ENCODE results near the gene TCOF1. TPM values are rescaled to one million over a fixed set of nuclear protein-coding genes. Genes with fewer than 3 reads are reported as not detected.

TCOF1 gene
- total RNA-seq, 1 donor = 21.7 TPM

GRCh38 chr5:150384701-150385100 lies 27.2 kb downstream of the TCOF1 start:
- H3K9me3 ChIP-seq (ENCODE audit: low read depth, low read length) = no peaks in the 10 kb centered on the region
- H3K4me1 ChIP-seq (ENCODE audit: insufficient read depth, low read length) = no peaks in the 10 kb centered on the region
- no peak overlapping the region for H3K4me3 ChIP-seq (ENCODE audit: low read length)
- no peaks in the 10 kb centered on the region for H3K27me3 ChIP-seq (ENCODE audit: insufficient read depth, low read length)

GRCh38 chr5:150386024-150386855 lies 28.7 kb downstream of the TCOF1 start:
- Histone ChIP-seq H3K4me1 (ENCODE audit: insufficient read depth, low read length) (no peaks in the 10 kb centered on the region), H3K4me3 (ENCODE audit: low read length) (no peak overlapping the region), H3K9me3 (ENCODE audit: low read depth, low read length) (no peaks in the 10 kb centered on the region), H3K27me3 (ENCODE audit: insufficient read depth, low read length) (no peaks in the 10 kb centered on the region)

GRCh38 chr5:150389531-150390266 lies 32.2 kb downstream of the TCOF1 start:
- no peaks in the 10 kb centered on the region for H3K27me3 ChIP-seq (ENCODE audit: insufficient read depth, low read length)
- no peaks in the 10 kb centered on the region for H3K9me3 ChIP-seq (ENCODE audit: low read depth, low read length)
- no peak overlapping the region for H3K4me3 ChIP-seq (ENCODE audit: low read length)
- H3K4me1 ChIP-seq (ENCODE audit: insufficient read depth, low read length) = no peaks in the 10 kb centered on the region

GRCh38 chr5:150391064-150391834 lies 33.8 kb downstream of the TCOF1 start:
- no peaks in the 10 kb centered on the region for H3K4me1 ChIP-seq (ENCODE audit: insufficient read depth, low read length)
- H3K4me3 ChIP-seq (ENCODE audit: low read length) = no peak overlapping the region
- H3K9me3 ChIP-seq (ENCODE audit: low read depth, low read length) = no peaks in the 10 kb centered on the region
- H3K27me3 ChIP-seq (ENCODE audit: insufficient read depth, low read length) = no peaks in the 10 kb centered on the region

- Histone ChIP-seq H3K4me1 (ENCODE audit: insufficient read depth, low read length) (no peaks in the 10 kb centered on the region), H3K4me3 (ENCODE audit: low read length) (no peak overlapping the region)
Measured at GRCh38 chr5:150391986-150392385, 34.5 kb downstream of the TCOF1 start.

GRCh38 chr5:150392680-150393079 lies 35.2 kb downstream of the TCOF1 start:
- no peaks in the 10 kb centered on the region for H3K9me3 ChIP-seq (ENCODE audit: low read depth, low read length)
- no peak overlapping the region for H3K4me3 ChIP-seq (ENCODE audit: low read length)
- H3K4me1 ChIP-seq (ENCODE audit: insufficient read depth, low read length) = no peaks in the 10 kb centered on the region
- H3K27me3 ChIP-seq (ENCODE audit: insufficient read depth, low read length) = no peaks in the 10 kb centered on the region

More at GRCh38 chr5:150391986-150392385, 34.5 kb downstream of the TCOF1 start:
- H3K9me3 ChIP-seq (ENCODE audit: low read depth, low read length) = no peaks in the 10 kb centered on the region
- H3K27me3 ChIP-seq (ENCODE audit: insufficient read depth, low read length) = no peaks in the 10 kb centered on the region

GRCh38 chr5:150393096-150393645 lies 35.7 kb downstream of the TCOF1 start:
- no peaks in the 10 kb centered on the region for H3K4me1 ChIP-seq (ENCODE audit: insufficient read depth, low read length)
- no peaks in the 10 kb centered on the region for H3K27me3 ChIP-seq (ENCODE audit: insufficient read depth, low read length)
- H3K4me3 ChIP-seq (ENCODE audit: low read length) = no peak overlapping the region
- H3K9me3 ChIP-seq (ENCODE audit: low read depth, low read length) = no peaks in the 10 kb centered on the region

- Histone ChIP-seq H3K4me1 (ENCODE audit: insufficient read depth, low read length) (no peaks in the 10 kb centered on the region), H3K9me3 (ENCODE audit: low read depth, low read length) (no peaks in the 10 kb centered on the region), H3K4me3 (ENCODE audit: low read length) (no peak overlapping the region), H3K27me3 (ENCODE audit: insufficient read depth, low read length) (no peaks in the 10 kb centered on the region)
Measured at GRCh38 chr5:150394131-150394530, 36.6 kb downstream of the TCOF1 start.

- H3K27me3 ChIP-seq (ENCODE audit: insufficient read depth, low read length) = no peaks in the 10 kb centered on the region
- no peak overlapping the region for H3K4me3 ChIP-seq (ENCODE audit: low read length)
- H3K4me1 ChIP-seq (ENCODE audit: insufficient read depth, low read length) = no peaks in the 10 kb centered on the region
- H3K9me3 ChIP-seq (ENCODE audit: low read depth, low read length) = no peaks in the 10 kb centered on the region
Measured at GRCh38 chr5:150394912-150395687, 37.6 kb downstream of the TCOF1 start.

GRCh38 chr5:150395688-150395975 lies 38.1 kb downstream of the TCOF1 start:
- Histone ChIP-seq H3K27me3 (ENCODE audit: insufficient read depth, low read length) (no peaks in the 10 kb centered on the region), H3K9me3 (ENCODE audit: low read depth, low read length) (no peaks in the 10 kb centered on the region), H3K4me1 (ENCODE audit: insufficient read depth, low read length) (no peaks in the 10 kb centered on the region)

GRCh38 chr5:150396267-150396666 lies 38.8 kb downstream of the TCOF1 start:
- Histone ChIP-seq H3K27me3 (ENCODE audit: insufficient read depth, low read length) (no peaks in the 10 kb centered on the region), H3K9me3 (ENCODE audit: low read depth, low read length) (no peaks in the 10 kb centered on the region), H3K4me3 (ENCODE audit: low read length) (no peak overlapping the region), H3K4me1 (ENCODE audit: insufficient read depth, low read length) (no peaks in the 10 kb centered on the region)

More at GRCh38 chr5:150395688-150395975, 38.1 kb downstream of the TCOF1 start:
- no peak overlapping the region for H3K4me3 ChIP-seq (ENCODE audit: low read length)

GRCh38 chr5:150397146-150397781 lies 39.8 kb downstream of the TCOF1 start:
- Histone ChIP-seq H3K9me3 (ENCODE audit: low read depth, low read length) (no peaks in the 10 kb centered on the region), H3K4me1 (ENCODE audit: insufficient read depth, low read length) (no peaks in the 10 kb centered on the region), H3K4me3 (ENCODE audit: low read length) (no peak overlapping the region), H3K27me3 (ENCODE audit: insufficient read depth, low read length) (no peaks in the 10 kb centered on the region)

- no peaks in the 10 kb centered on the region for H3K9me3 ChIP-seq (ENCODE audit: low read depth, low read length)
- no peaks in the 10 kb centered on the region for H3K27me3 ChIP-seq (ENCODE audit: insufficient read depth, low read length)
- H3K4me1 ChIP-seq (ENCODE audit: insufficient read depth, low read length) = no peaks in the 10 kb centered on the region
- H3K4me3 ChIP-seq (ENCODE audit: low read length) = no peak overlapping the region
Measured at GRCh38 chr5:150397782-150398721, 40.6 kb downstream of the TCOF1 start.
